IPS-18a (cell line): Measurements from ENCODE around the gene SH3BGRL3.
A peak's percentile ranks its signal among the peaks of the same experiment; 100 is the strongest.
"Not testable (repeated sequence)": the region's sequence is repeated elsewhere in the genome, so short reads cannot be mapped to it uniquely, and the experiment has no call there.

Experiments
- H3K27ac ChIP-seq: one replicate; pipeline ENCODE4 v1.5.1; 2013; ENCODE audit warnings: low read length
- H3K27me3 ChIP-seq: one replicate; pipeline ENCODE4 v1.6.1; 2013; ENCODE audit warnings: mild to moderate bottlenecking, low read length; ENCODE audit not compliant: control insufficient read depth, insufficient read depth
- H3K36me3 ChIP-seq: one replicate; pipeline ENCODE4 v1.6.1; 2013; ENCODE audit warnings: low read depth, low read length; ENCODE audit not compliant: control insufficient read depth
- H3K4me1 ChIP-seq: one replicate; pipeline ENCODE4 v1.6.1; 2013; ENCODE audit warnings: low read depth, low read length; ENCODE audit not compliant: control insufficient read depth
- H3K4me3 ChIP-seq: one replicate; pipeline ENCODE4 v1.5.1; 2013; ENCODE audit warnings: low read length
- H3K9ac ChIP-seq: one replicate; pipeline ENCODE4 v1.6.1; 2013; ENCODE audit warnings: mild to moderate bottlenecking, low read length, moderate library complexity
- H3K9me3 ChIP-seq: one replicate; pipeline ENCODE4 v1.6.1; 2013; ENCODE audit warnings: low read depth, low read length; ENCODE audit not compliant: control insufficient read depth

SH3BGRL3 gene

DNA sequence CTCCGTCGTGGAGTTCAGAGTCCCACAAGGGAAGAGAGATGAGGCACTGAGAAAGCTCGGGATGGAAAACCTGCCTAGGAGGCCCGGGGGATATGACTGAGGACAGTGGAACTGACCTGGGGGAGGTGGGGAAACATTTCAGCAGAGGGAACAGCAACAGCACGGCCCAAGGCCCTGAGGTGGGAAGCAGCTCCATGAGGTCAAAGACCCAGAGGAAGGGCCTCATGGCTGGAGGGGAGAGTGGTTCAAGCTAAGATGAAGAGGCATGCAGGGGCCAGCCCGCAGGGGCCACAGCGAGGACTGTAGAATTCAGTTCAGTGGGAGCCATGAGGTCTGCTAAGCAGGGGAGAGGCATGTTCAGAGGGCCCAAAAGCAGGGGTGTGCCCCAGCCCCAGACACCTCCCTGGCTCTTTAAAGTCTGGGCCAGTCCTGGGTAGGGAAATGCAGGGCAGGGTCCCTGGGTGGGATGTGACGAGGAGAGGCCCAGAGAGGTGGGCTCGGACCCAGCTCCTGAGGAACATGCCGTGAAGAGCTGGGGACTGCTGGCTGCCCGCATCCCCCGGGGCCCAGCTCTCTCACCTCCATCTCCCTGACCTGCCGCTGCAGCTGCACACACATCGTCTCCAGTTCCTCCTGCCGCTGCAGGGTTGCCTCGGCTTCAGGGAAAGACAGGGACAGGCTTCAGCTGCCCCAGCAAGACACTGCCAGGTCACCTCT lies 16.6 kb downstream of the SH3BGRL3 start:
- H3K9ac ChIP-seq = no peak overlapping the region
- H3K4me1 ChIP-seq = no peaks in the 10 kb centered on the region
- no peaks in the 10 kb centered on the region for H3K9me3 ChIP-seq
- H3K4me3 ChIP-seq = no peak overlapping the region
- no peak overlapping the region for H3K27ac ChIP-seq
- H3K27me3 ChIP-seq = no peaks in the 10 kb centered on the region
- H3K36me3 ChIP-seq = no peaks in the 10 kb centered on the region

DNA sequence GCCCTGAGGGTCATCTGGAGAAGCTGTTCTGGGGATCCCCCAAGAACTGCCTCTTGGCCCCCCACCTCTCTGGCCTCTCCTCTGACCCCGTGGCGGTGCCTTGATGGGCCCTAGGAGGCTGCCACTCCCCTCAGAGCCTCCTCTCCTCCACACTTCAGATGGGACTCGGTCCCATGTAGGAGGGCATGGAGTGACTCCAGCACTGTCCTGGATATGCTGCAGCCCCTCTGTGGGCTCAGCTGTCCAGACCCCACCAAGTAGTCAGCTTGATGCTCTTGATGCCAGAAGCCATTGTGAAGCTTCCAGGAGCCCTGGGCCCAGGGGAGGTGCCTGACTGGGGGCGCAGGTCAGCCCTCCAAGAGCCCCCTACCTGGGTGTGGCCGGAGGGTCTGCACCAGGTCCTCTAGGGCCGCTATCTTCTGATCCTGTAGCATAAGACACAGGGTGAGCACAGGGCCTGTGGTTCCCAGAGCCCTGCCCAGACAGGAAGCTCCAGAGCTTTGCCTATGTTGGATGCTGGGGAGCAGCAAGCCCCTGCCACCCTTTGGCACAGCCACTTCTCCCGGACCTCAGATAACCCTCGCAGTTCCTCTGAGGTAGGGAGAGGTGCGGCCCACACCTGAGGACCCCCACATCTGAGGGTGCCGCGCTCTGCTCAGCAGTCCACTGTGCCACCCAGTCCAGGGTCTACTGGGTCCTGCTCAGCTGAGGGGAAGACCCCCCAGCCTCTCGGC lies 17.3 kb downstream of the SH3BGRL3 start:
- no peak overlapping the region for H3K9ac ChIP-seq
- H3K9me3 ChIP-seq = no peaks in the 10 kb centered on the region
- no peaks in the 10 kb centered on the region for H3K4me1 ChIP-seq
- no peak overlapping the region for H3K4me3 ChIP-seq
- no peak overlapping the region for H3K27ac ChIP-seq
- H3K27me3 ChIP-seq = no peaks in the 10 kb centered on the region
- H3K36me3 ChIP-seq = no peaks in the 10 kb centered on the region

DNA sequence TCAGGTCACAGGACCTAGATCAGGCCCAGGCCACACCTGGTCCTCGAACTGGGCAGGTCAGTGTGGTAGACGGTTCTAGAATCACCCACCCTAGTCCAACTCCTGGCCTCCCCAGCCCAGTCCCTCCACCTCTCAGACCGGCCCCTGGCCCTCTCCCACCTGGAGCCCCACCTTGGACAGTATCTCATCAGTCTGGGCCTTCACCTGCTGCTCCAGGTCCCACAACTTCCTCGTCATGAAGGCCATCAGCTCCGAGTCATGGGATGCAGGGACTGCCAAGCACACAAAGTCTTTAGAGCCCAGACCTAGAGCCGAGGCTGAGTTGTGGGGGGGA lies 17.9 kb downstream of the SH3BGRL3 start:
- Histone ChIP-seq H3K9ac (no peak overlapping the region), H3K36me3 (no peaks in the 10 kb centered on the region), H3K4me1 (no peaks in the 10 kb centered on the region), H3K27ac (no peak overlapping the region), H3K27me3 (no peaks in the 10 kb centered on the region), H3K4me3 (no peak overlapping the region), H3K9me3 (no peaks in the 10 kb centered on the region)

DNA sequence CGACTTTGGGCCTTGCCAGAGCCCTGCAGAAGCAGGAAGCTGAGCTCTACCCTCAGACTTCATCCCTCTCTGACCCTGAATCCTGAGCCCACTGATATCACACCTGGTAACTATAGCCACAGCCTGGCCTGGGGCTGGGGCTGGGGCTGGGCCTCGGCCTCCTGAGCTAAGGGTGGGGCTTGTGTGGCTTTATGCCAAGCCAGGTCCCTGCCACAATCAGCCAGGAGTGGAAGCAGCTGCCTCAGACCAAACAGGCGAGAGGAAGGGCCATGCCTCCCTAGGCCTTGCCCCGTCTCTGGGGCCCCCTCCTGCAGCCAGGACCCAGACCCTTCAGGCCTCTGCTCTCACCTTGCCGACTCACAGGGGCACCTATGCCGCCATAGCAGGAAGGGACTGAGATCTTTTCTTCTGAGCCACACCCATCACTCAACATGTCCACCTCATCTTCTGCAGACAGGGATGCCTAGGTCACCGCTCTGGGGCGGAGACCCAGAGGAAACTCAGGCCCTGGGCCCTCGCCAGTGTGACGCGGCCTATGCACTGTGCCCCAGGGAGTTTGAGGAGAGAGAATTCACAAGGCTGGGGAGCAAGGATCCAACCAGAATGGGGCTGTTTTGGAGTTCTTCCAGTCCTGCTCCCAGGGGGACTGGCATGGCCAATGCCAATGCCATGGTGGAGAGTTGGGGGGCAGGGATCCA lies 20.8 kb downstream of the SH3BGRL3 start:
- no peaks in the 10 kb centered on the region for H3K9me3 ChIP-seq
- no peak overlapping the region for H3K9ac ChIP-seq
- H3K4me1 ChIP-seq = no peaks in the 10 kb centered on the region
- no peaks in the 10 kb centered on the region for H3K36me3 ChIP-seq
- no peak overlapping the region for H3K4me3 ChIP-seq
- H3K27ac ChIP-seq = no peak overlapping the region
- H3K27me3 ChIP-seq = no peaks in the 10 kb centered on the region

DNA sequence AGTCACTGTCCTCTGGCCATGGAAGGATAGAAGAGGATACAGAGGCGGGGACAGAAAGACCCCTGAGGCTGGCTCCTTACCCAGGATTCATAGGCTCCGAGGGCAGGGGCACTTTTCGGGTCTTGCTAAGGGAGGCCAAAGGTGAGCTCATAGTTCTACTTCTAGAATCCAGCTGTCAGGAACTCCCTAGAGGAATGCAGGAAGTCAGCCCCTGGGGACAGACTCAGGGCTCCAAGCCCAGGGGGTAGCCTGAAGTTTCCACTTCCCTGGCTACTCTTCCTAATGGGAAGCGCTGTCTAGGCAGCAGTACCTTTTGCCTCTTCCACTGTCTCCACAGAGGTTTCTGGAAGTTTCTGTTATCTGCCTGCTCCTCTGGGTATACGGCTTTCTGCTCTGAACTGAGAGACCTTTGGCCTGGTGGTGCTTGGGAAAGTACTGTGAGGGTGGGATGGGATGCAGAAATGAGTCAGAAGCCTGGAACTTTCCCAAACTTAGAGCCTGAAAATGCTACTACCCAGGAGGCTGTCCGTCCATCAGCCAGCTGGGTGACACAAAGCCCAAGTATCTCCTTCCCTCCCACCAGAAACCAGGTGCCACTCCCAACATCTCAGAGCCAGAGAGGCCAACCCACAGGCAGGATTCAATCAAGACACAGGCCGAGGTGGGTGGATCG lies 23.0 kb downstream of the SH3BGRL3 start:
- Histone ChIP-seq H3K9ac (no peak overlapping the region), H3K27me3 (no peaks in the 10 kb centered on the region), H3K36me3 (no peaks in the 10 kb centered on the region), H3K27ac (no peak overlapping the region), H3K4me1 (peaks cover 7% of the 10 kb centered on the region), H3K4me3 (no peak overlapping the region), H3K9me3 (no peaks in the 10 kb centered on the region)

DNA sequence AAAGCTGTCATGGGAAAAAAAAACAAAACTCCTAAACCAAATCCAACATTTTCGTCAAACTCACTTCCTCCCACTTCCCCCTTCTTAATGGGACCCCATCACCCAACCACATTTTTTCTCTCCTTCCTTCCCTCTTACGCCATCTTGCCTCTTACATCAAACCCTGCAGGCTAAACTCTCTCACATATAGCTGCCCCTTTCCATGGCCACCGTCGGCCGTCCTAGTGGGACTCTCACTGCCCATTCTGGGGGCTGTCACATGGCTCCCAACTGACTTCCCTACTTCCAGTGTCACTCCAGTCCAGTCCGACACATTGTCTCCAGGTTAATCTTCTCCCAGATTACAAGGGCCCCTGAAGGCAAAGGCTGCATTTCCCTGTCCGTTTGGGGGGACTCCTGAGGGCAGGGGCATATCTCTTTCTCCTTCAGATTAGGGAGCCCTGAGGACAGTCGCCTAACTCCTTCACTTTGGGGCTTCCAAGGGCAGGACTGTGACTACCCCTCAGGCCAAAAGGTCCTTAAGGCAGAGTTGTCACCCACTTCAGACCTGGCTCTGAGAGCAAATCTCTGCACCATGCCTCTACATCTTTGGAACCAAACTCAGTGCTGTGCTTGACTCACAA lies 25.9 kb downstream of the SH3BGRL3 start:
- Histone ChIP-seq H3K9me3 (no peaks in the 10 kb centered on the region), H3K9ac (peak overlapping the region; percentile 96), H3K36me3 (no peaks in the 10 kb centered on the region), H3K27me3 (no peaks in the 10 kb centered on the region), H3K4me1 (peaks cover 7% of the 10 kb centered on the region), H3K4me3 (peak overlapping the region; percentile 97), H3K27ac (peak overlapping the region; percentile 80)

DNA sequence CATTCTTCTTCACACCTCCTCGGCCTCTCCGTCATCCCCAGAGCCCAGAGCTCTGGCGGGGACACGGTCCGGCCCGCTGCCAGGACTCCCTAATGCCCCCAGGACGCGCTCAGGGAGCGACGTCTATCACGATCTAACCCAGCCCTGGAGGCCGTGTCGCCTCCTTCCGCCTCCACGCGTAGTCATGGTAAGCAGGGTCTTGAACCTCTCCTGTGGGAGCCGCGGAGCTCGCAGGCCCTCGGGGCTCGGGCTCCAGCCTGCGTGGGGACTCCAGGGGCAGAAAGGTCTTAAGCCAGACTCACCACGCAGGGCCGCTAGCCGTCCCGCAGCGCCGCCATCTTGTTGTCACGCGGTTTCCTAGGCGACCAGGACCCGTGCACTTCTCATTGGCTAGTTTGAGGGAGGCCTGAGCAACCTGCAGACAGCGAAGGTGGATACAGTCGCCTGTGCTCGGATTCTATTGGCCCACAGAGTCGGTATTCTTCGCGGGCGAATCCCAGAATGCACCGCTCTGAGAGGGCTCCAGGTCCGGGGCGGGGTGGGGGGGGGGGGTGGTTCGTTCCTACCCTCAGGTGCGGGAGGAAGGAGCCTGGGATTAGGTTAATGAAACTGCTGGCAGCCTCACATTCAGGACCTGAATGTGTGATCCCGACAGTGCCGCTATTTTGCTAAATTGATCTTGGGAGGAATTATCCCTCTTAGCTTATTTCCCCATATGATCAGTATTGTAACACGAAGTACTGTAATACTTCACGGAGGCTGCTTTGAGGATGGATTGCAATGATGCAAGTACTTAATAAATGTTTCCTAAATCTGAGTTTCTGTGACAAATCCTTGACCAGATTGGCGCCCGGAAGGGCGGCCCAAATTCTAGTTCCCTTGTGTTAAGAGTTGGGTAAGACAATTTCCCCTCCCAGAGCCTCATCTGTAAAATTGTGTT lies 26.7 kb downstream of the SH3BGRL3 start, which contains the start of gene UBXN11:
TSS of gene UBXN11 (minus strand) at position 347 of the 940 bp plus-strand sequence. CDS start 3,753 bp downstream, outside the sequence.
- H3K27me3 ChIP-seq = no peaks in the 10 kb centered on the region
- no peaks in the 10 kb centered on the region for H3K36me3 ChIP-seq
- H3K4me1 ChIP-seq = peaks cover 7% of the 10 kb centered on the region
- peak within 1 kb of the TSS; percentile 97 for H3K4me3 ChIP-seq
- H3K27ac ChIP-seq = peak within 1 kb of the TSS; percentile 80
- no peaks in the 10 kb centered on the region for H3K9me3 ChIP-seq
- H3K9ac ChIP-seq = peak within 1 kb of the TSS; percentile 96

DNA sequence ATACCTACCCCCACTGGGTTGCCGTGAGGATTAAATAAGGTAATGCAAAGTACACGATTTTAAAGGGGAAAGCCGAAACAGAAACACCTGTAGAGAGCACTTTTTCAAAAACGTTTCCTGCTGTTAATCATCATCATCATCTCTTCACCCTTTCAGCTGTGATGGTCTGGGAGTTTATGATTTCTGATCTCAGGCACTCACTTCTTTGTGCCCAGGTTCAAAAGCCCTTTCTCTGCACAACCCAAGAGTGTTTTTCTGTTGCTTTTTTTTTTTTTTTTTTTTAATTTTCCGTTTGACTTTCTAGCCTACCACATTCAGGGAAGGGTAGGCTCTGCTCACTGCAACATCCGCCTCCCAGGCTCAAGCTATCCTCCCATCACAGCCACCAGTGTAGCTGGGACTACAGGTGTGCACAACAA lies 27.5 kb downstream of the SH3BGRL3 start:
- H3K27ac ChIP-seq = peak overlapping the region; percentile 46
- H3K4me3 ChIP-seq = peak overlapping the region; percentile 67
- H3K9me3 ChIP-seq = no peaks in the 10 kb centered on the region
- H3K36me3 ChIP-seq = no peaks in the 10 kb centered on the region
- H3K27me3 ChIP-seq = no peaks in the 10 kb centered on the region
- peaks cover 7% of the 10 kb centered on the region for H3K4me1 ChIP-seq
- H3K9ac ChIP-seq = peak overlapping the region; percentile 65

DNA sequence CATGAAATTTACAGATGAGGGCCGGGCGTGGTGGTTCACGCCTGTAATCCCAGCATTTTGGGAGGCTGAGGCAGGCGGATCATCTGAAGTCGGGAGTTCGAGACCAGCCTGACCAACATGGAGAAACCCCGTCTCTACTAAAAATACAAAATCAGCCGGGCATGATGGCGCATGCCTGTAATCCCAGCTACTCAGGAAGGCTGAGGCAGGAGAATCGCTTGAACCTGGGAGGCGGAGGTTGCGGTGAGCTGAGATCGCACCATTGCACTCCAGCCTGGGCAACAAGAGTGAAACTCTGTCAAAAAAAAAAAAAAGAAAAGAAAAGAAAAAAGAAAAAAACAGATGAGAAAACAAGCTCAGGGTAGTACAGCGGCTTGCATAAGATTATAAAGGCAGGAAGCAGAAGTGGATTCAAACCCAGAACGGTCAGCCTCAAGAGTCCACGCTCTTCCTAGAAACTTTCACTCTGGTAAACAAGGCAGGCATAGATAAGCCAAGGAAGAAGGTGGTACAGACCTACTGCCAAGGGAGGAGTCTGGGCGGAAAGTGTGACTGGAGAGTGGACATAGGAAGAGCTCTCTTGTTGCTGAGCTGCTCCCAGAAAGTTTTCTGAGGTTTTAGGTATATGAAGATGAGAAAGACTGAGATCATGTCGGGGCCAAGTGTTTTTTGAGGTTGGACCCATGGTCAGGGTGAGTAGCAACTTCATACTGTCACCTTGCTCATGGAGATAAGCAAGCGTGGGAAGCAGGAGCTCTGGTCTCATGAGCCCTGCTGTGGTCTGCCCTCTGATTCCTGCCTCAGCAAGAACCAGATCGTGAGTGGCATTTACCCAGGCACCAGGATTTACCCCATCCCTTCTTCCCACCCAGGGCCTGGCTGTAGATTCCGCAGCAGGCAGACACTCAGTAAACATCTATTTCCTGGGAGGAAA lies 28.3 kb downstream of the SH3BGRL3 start:
- not testable (repeated sequence) for H3K27ac ChIP-seq, H3K4me3 ChIP-seq, H3K9me3 ChIP-seq

DNA sequence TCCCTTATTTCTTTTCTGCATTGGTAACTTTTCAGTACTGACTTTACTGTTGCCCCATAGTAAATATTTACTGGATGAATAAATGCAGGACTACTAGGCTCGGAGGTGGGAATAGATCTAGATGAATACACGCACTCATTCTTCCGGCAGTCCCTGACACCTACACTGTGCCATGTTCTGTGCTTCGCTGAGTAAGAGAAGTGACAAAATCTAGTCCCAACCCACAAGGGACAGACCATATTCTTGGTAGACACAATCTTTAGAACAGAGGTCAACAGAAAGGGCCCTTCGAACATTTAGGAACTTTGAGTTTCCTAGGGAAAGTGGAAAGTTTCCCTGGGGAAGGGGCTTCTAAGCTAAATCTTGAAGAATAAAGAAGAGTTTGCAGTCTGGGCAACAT lies 34.6 kb downstream of the SH3BGRL3 start:
- Histone ChIP-seq H3K9ac (no peak overlapping the region), H3K4me3 (no peak overlapping the region), H3K4me1 (no peaks in the 10 kb centered on the region), H3K27ac (no peak overlapping the region), H3K9me3 (no peaks in the 10 kb centered on the region), H3K36me3 (no peaks in the 10 kb centered on the region), H3K27me3 (no peaks in the 10 kb centered on the region)

More for the DNA sequence above, 28.3 kb downstream of the SH3BGRL3 start:
- H3K36me3 ChIP-seq, H3K27me3 ChIP-seq, H3K9ac ChIP-seq, H3K4me1 ChIP-seq: not testable (repeated sequence)
